HG03025 (cell line): ENCODE data around the gene KRTAP5-8.
"Not testable (repeated sequence)": the region's sequence is repeated elsewhere in the genome, so short reads cannot be mapped to it uniquely, and the experiment has no call there.

ENCODE experiments used
- ATAC-seq: cut with Tn5 transposase; IDR thresholded peaks from one replicate; pipeline ENCODE4 v1.9.1; 2021; ENCODE audit warnings: mild to moderate bottlenecking, moderate library complexity; ENCODE audit not compliant: unreplicated experiment, low FRiP score

The KRTAP5-8 gene

DNA sequence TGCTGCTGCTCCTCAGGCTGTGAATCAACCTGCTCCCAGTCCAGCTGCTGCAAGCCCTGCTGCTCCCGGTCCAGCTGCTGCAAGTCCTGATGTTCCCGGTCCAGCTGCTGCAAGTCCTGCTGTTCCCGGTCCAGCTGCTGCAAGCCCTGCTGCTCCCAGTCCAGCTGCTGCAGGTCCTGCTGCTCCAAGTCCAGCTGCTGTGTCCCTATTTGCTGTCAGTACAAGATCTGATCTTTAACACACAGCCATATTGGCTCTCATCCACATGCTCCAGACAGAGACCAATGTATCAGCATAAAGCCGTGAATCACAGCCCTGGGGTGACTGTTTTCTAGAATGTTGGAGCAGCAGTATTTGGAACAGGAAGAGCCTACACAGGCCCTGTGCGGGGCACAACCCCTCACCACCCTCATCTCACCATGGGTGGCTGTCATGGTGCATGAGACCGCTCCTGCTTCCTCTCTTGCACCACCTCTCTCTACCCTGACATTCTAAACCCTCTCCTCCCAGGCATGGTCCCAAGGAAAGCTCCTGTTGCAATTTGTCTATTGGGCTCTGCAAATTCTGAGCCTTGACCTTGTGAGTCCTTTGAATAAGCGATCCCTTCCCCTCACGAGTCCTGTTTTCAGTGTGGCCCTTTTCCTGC lies 31.0 kb downstream of the KRTAP5-8 start:
- ATAC-seq: no peak

DNA sequence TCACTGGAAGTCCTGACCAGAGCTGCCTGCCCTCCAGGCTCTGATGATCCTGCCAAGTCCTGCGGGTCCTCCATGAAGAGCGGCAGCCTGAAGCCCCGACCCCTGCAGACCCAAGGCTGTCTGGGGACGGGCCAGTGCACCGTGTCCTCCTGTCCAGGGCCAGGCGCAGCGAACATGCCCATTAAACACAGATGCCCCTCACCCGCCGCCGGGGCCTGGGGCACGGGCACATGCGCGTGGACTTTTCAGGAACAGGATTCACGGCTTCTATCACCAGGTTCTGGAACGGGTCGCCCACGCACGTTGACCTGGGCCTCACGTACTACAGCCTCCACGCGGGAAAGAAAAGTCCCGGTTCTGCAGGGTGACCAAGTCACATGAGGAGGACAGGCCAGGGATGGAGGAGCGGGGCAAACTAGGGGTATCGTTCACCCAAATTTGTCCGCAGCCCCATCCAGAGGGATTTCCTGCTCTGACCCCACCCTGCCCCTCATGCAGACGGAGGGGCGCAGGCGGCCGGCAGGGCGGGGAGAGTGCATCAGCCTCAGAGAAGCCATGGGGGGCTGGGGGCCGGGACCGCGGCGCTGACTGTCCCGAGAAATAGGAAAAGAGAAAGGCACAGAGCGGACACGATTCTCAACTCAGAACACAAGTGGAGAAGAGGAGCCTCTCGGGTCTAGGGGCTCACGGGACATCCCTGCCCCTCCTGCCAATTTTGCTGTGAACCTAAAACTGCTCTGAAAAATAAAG lies 33.5 kb downstream of the KRTAP5-8 start:
- ATAC-seq: not testable (repeated sequence)

- ATAC-seq: no peak
Observed at GRCh38 chr11:71572811-71573210, 35.0 kb downstream of the KRTAP5-8 start.

DNA sequence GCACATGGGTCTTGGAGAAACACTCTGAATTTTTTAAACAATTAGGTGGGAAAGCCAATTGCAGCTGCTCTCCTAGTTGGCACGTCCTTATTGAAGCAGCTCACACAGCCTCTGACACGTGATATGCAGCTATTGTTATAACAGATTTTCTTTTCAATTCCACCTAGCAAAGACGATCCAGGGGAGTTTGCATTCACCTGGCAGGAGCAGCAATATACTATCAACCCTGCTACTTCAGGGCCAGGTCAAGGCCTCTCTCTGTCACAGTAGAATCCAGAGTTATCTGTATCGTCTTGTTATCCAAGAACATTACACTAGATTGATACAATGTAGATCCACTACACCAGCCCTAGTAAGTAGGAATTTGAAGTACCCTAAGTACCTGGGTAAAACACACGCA lies 36.6 kb downstream of the KRTAP5-8 start:
- no peak for ATAC-seq

- ATAC-seq: no peak
Observed at GRCh38 chr11:71575723-71576424, 38.0 kb downstream of the KRTAP5-8 start.

- ATAC-seq: not testable (repeated sequence)
Observed at GRCh38 chr11:71576688-71577465, 39.1 kb downstream of the KRTAP5-8 start.

DNA sequence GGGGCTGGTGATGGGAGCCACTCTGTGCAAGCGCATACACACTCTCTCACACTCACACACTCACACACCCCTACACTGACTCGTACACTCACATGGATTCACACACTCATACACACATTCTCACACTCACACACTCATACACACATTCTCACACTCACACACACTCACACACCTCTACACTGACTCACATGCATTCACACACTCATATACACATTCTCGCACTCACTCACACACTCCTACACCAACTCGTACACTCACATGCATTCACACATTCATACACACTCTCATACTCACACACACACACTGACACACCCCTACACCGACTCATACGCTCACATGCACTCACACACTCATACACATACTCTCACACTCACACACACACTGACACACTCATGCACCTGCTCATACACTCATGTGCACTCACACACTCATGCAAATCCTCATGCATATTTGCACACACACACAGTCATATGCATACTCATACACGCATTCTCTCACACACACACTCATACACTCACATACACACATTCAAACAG lies 39.7 kb downstream of the KRTAP5-8 start:
- no peak for ATAC-seq

- ATAC-seq: not testable (repeated sequence)
Observed at GRCh38 chr11:71579513-71579912, 41.7 kb downstream of the KRTAP5-8 start.

DNA sequence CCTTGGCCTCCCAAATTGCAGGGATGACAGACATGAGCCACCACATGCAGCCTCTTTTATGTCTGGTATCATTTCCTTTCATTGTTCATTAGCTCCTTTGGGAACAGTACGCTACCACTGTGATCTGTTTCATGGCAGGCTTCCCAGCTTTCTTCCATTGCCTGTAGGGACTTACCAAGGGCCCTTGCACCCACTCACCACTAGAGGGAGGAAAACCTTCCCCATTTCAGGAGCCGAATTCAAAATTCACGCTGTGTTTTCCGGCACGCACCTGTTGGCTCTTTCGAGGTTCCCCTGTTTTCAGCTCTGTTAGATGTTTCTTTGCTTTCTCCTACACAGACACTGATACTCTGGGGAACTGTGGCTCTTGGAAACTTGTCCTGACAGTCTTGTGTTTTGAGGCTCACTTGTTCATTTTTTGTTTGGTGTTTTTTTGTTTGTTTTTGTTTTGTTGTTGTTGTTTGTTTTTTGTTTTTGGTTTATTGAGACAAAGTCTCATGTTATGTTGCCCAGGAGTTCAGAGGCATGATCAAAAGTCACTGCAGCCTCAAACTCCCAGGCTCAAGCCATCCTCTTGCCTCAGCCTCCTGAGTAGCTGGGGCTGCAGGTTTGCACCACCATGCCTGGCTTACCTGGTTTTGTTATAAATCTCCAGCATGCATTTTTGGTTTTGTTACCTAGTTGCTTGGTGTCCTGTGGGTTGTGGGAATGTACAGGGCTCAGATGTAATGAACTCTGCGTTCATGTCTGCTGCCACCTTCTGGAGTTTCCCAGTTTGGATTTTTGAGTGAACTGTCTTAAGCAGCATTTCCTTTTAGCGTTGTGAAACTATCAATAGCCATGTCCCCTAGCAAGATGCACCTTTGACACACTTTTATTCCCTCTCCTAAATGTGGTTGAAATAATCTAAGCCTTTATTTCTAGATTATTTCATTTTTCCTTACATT lies 42.5 kb downstream of the KRTAP5-8 start:
- no peak for ATAC-seq

GRCh38 chr11:71581826-71582225 lies 44.0 kb downstream of the KRTAP5-8 start:
- no peak for ATAC-seq

- no peak for ATAC-seq
Observed at GRCh38 chr11:71582309-71582895, 44.6 kb downstream of the KRTAP5-8 start, which contains the start of gene KRTAP5-11. TSS of gene KRTAP5-11 (minus strand) at chr11:71582875. CDS start at chr11:71582837, 38 bp downstream.

- ATAC-seq: not testable (repeated sequence)
Observed at GRCh38 chr11:71582969-71583368, 45.1 kb downstream of the KRTAP5-8 start.

DNA sequence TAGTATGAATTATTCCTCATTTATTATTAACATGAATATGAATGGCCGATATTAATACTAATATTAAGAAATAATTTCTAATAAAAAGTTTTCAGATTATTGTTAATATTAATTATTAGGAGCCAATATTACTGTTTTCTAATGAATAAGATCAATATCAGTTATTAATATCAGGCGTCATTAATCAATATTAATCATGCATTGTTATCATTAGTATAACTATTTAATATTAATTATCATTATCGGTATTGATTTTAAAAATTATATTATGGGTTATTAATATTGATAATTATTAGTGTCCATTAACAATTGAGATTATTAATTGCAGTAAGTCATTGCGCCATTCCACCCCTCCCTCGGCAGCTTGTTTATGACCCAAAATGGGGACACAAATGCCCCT lies 47.8 kb downstream of the KRTAP5-8 start:
- not testable (repeated sequence) for ATAC-seq

GRCh38 chr11:71588314-71588713 lies 50.5 kb downstream of the KRTAP5-8 start:
- not testable (repeated sequence) for ATAC-seq
